NCI-H2196 treated with DMSO at 0.1 percent for 48 hours (cell line): ENCODE data around the gene PTPRD.
"Not testable (repeated sequence)": the region's sequence is repeated elsewhere in the genome, so short reads cannot be mapped to it uniquely, and the experiment has no call there.

ENCODE experiments used
- DNase-seq: peaks from one replicate; lab custom pipeline; 2025; ENCODE audit not compliant: unreplicated experiment; lab: John Stamatoyannopoulos, UW

PTPRD gene

GRCh38 chr9:9214066-9214465 is 1398.7 kb downstream of the PTPRD start:
- no peak for DNase-seq

GRCh38 chr9:9212963-9213362 is 1399.8 kb downstream of the PTPRD start:
- DNase-seq: no peak

- DNase-seq: no peak
Observed at GRCh38 chr9:9202276-9202675, 1410.5 kb downstream of the PTPRD start.

GRCh38 chr9:9186086-9186485 is 1426.7 kb downstream of the PTPRD start:
- DNase-seq: no peak

- no peak for DNase-seq
Observed at GRCh38 chr9:9182431-9182830, 1430.4 kb downstream of the PTPRD start.

- no peak for DNase-seq
Observed at GRCh38 chr9:9177081-9177480, 1435.7 kb downstream of the PTPRD start.

- DNase-seq: no peak
Observed at GRCh38 chr9:9174358-9174757, 1438.4 kb downstream of the PTPRD start.

- no peak for DNase-seq
Observed at GRCh38 chr9:9173264-9173663, 1439.5 kb downstream of the PTPRD start.

- no peak for DNase-seq
Observed at GRCh38 chr9:9170439-9171134, 1442.2 kb downstream of the PTPRD start.

- no peak for DNase-seq
Observed at GRCh38 chr9:9142001-9142400, 1470.8 kb downstream of the PTPRD start.

GRCh38 chr9:9133526-9133925 is 1479.3 kb downstream of the PTPRD start:
- no peak for DNase-seq

- DNase-seq: no peak
Observed at GRCh38 chr9:9124616-9125015, 1488.2 kb downstream of the PTPRD start.

- no peak for DNase-seq
Observed at GRCh38 chr9:9122230-9122875, 1490.4 kb downstream of the PTPRD start.

GRCh38 chr9:9117866-9118265 is 1494.9 kb downstream of the PTPRD start:
- DNase-seq: no peak

GRCh38 chr9:9112001-9112720 is 1500.6 kb downstream of the PTPRD start:
- DNase-seq: no peak

- DNase-seq: no peak
Observed at GRCh38 chr9:9108641-9109040, 1504.2 kb downstream of the PTPRD start.

- no peak for DNase-seq
Observed at GRCh38 chr9:9102295-9102694, 1510.5 kb downstream of the PTPRD start.

- DNase-seq: no peak
Observed at GRCh38 chr9:9100070-9100469, 1512.7 kb downstream of the PTPRD start.

GRCh38 chr9:9099646-9100045 is 1513.2 kb downstream of the PTPRD start:
- no peak for DNase-seq

- not testable (repeated sequence) for DNase-seq
Observed at GRCh38 chr9:9097254-9097653, 1515.5 kb downstream of the PTPRD start.

- no peak for DNase-seq
Observed at GRCh38 chr9:9091387-9091786, 1521.4 kb downstream of the PTPRD start.

GRCh38 chr9:9079473-9079872 is 1533.3 kb downstream of the PTPRD start:
- no peak for DNase-seq
